ENCODE data around the gene PFN2. TPM values are rescaled to one million over a fixed set of nuclear protein-coding genes. Genes with fewer than 3 reads are reported as not detected.
A peak's percentile ranks its signal among the peaks of the same experiment; 100 is the strongest.

The PFN2 gene, protein sequence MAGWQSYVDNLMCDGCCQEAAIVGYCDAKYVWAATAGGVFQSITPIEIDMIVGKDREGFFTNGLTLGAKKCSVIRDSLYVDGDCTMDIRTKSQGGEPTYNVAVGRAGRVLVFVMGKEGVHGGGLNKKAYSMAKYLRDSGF
- 2.2 TPM for polyA plus RNA-seq (2013)

DNA sequence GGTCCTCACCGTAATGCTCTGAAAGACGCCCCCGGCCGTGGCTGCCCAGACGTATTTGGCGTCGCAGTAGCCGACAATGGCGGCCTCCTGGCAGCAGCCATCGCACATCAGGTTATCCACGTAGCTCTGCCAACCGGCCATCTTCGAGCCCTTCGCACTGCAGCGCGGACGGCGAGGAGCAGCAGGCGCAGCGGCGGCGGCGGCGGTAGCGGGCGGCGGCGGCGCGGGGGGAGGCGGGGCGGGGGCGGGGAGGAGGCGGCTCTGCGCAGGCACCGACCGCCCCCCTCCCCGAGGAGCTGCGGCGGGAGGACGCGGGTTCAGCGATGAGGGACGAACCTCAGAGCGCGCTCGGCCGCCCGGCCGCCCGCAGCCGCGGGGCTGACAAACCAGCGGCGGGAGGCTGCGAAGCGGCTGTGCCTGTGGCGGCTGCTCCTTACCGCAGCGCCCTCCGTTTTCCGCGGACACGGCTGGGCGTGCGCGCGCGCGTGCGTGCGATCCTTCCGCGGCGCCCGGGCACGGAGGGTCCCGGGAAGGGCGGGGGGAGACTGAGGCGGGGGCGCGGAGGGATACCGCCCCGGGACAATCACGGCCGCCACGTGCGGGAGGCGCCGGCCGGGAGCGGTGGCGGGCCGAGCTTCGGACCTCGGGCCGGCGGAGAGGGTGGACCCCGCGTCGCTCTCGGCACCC, at the start of gene PFN2:
TSS of gene PFN2 (minus strand) at position 180 of the 687 bp plus-strand sequence. CDS start at position 141, 39 bp downstream.
- Histone ChIP-seq H3K36me3 (ENCODE audit: control insufficient read depth in 4 of 4, insufficient read depth in 4 of 4, low read length in 3 of 4) (no peaks in the 10 kb centered on the region), H3K27ac (ENCODE audit: insufficient read depth in 1 of 2, low read depth in 1 of 2, low read length in 2 of 2, poor library complexity in 1 of 2, severe bottlenecking in 2 of 2) (no peak within 1 kb of the TSS), H3K27me3 (replicated peaks in 2 of 5; ENCODE audit: control insufficient read depth in 4 of 5, insufficient read depth in 5 of 5, low read length in 4 of 5) (peaks cover 5 to 46% (median 12%) of the 10 kb centered on the region in 5 experiments), H3K4me3 (ENCODE audit: control insufficient read depth in 1 of 7, extremely low read depth in 1 of 7, insufficient read depth in 4 of 7, low read depth in 2 of 7, low read length in 6 of 7) (peak within 1 kb of the TSS; percentile 52 to 82 (median 70)), H3K9me3 (ENCODE audit: control extremely low read depth in 1 of 5, control insufficient read depth in 4 of 5, insufficient read depth in 2 of 5, low read depth in 1 of 5, low read length in 4 of 5) (no peaks in the 10 kb centered on the region), H3K4me1 (ENCODE audit: control extremely low read depth in 1 of 4, control insufficient read depth in 4 of 4, insufficient read depth in 4 of 4, low read length in 3 of 4) (peaks cover 4 to 25% (median 13%) of the 10 kb centered on the region in 4 experiments)
- ChIA-PET POLR2A (no interaction called here), CTCF (no interaction called here)
- under 1% methylated on average over 57 of the region's 102 CpGs for WGBS (ENCODE audit: insufficient coverage)
- peak; percentile 43 to 72 (median 62) for DNase-seq

DNA sequence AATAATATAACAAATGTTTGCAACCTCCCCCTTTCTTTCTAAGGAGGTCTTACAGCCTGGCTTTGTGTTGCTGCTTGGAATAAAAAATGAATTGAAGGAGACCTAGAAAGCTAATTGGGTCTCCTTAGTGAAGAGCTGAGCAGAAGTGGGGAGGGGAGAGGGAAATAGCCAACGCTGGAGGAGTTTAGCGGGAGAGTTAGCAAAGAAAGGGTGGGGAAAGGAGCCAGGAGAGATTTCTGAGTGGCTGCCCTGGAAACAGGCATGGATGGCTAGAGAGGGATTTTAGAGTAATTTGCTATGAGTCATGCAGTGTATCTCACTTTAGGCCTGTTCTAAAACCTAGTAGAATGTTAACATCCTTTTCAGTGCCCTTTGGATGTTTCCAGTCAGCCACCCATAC, 45.2 kb upstream of the PFN2 start:
- Histone ChIP-seq H3K36me3 (ENCODE audit: control insufficient read depth in 4 of 4, insufficient read depth in 4 of 4, low read length in 3 of 4) (no peaks in the 10 kb centered on the region), H3K27me3 (replicated peaks in 2 of 5; ENCODE audit: control insufficient read depth in 4 of 5, insufficient read depth in 5 of 5, low read length in 4 of 5) (no peaks in the 10 kb centered on the region), H3K4me1 (ENCODE audit: control extremely low read depth in 1 of 4, control insufficient read depth in 4 of 4, insufficient read depth in 4 of 4, low read length in 3 of 4) (no peaks in the 10 kb centered on the region), H3K9me3 (ENCODE audit: control extremely low read depth in 1 of 5, control insufficient read depth in 4 of 5, insufficient read depth in 2 of 5, low read depth in 1 of 5, low read length in 4 of 5) (no peaks in the 10 kb centered on the region), H3K4me3 (ENCODE audit: control insufficient read depth in 1 of 7, extremely low read depth in 1 of 7, insufficient read depth in 4 of 7, low read depth in 2 of 7, low read length in 6 of 7) (no peak overlapping the region), H3K27ac (ENCODE audit: insufficient read depth in 1 of 2, low read depth in 1 of 2, low read length in 2 of 2, poor library complexity in 1 of 2, severe bottlenecking in 2 of 2) (no peak overlapping the region)
- ChIA-PET CTCF (no interaction called here), POLR2A (no interaction called here)
- no peak for DNase-seq
- WGBS (ENCODE audit: insufficient coverage) = 100% methylated on average over 2 of the region's 2 CpGs

DNA sequence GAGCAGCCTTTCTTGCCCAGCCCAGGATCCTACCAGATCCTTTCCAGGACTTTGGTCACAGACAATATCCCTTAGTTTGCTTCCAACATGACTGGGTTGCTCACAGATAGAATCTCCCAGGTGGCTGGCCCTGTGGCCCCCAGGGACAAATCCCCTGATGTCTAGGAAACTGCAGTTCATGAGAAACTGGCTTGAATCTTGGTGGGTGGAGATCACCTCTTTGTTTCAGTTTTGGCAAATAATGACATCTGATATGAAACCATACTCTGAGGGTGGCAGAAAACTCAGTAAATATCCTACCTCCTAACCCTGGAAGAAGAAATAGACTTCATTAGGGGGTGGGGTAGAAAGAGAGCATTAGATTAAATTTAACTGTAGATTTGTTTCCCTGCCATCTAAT, 44.1 kb upstream of the PFN2 start:
- H3K4me3 ChIP-seq (ENCODE audit: control insufficient read depth in 1 of 7, extremely low read depth in 1 of 7, insufficient read depth in 4 of 7, low read depth in 2 of 7, low read length in 6 of 7) = no peak overlapping the region
- no peaks in the 10 kb centered on the region for H3K9me3 ChIP-seq (ENCODE audit: control extremely low read depth in 1 of 5, control insufficient read depth in 4 of 5, insufficient read depth in 2 of 5, low read depth in 1 of 5, low read length in 4 of 5)
- no peak overlapping the region for H3K27ac ChIP-seq (ENCODE audit: insufficient read depth in 1 of 2, low read depth in 1 of 2, low read length in 2 of 2, poor library complexity in 1 of 2, severe bottlenecking in 2 of 2)
- H3K36me3 ChIP-seq (ENCODE audit: control insufficient read depth in 4 of 4, insufficient read depth in 4 of 4, low read length in 3 of 4) = no peaks in the 10 kb centered on the region
- no peaks in the 10 kb centered on the region for H3K4me1 ChIP-seq (ENCODE audit: control extremely low read depth in 1 of 4, control insufficient read depth in 4 of 4, insufficient read depth in 4 of 4, low read length in 3 of 4)
- POLR2A ChIA-PET = no interaction called here
- DNase-seq = no peak
- CTCF ChIA-PET = no interaction called here
- H3K27me3 ChIP-seq (replicated peaks in 2 of 5; ENCODE audit: control insufficient read depth in 4 of 5, insufficient read depth in 5 of 5, low read length in 4 of 5) = no peaks in the 10 kb centered on the region

DNA sequence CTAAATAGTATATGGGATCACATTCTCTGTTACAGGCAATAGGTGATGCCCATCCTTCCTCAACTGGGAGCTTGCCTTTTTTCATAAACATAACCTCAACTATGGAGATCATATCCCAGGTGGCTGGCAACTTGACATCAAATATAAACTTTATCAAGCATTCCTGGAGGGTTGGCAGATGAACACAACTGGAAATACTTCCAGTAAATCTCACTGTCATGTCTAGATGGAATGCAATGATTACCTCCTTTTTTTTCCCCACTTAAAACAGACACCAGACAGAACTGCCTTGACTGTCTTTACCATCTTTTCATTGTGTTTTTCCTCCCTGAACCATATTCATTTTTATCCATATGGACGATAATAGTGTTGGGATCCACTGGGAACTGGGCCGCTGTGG, 43.1 kb upstream of the PFN2 start:
- Histone ChIP-seq H3K27ac (ENCODE audit: insufficient read depth in 1 of 2, low read depth in 1 of 2, low read length in 2 of 2, poor library complexity in 1 of 2, severe bottlenecking in 2 of 2) (no peak overlapping the region), H3K36me3 (ENCODE audit: control insufficient read depth in 4 of 4, insufficient read depth in 4 of 4, low read length in 3 of 4) (no peaks in the 10 kb centered on the region), H3K9me3 (ENCODE audit: control extremely low read depth in 1 of 5, control insufficient read depth in 4 of 5, insufficient read depth in 2 of 5, low read depth in 1 of 5, low read length in 4 of 5) (no peaks in the 10 kb centered on the region), H3K4me1 (ENCODE audit: control extremely low read depth in 1 of 4, control insufficient read depth in 4 of 4, insufficient read depth in 4 of 4, low read length in 3 of 4) (no peaks in the 10 kb centered on the region), H3K27me3 (replicated peaks in 2 of 5; ENCODE audit: control insufficient read depth in 4 of 5, insufficient read depth in 5 of 5, low read length in 4 of 5) (no peaks in the 10 kb centered on the region), H3K4me3 (ENCODE audit: control insufficient read depth in 1 of 7, extremely low read depth in 1 of 7, insufficient read depth in 4 of 7, low read depth in 2 of 7, low read length in 6 of 7) (no peak overlapping the region)
- DNase-seq = no peak
- WGBS (ENCODE audit: insufficient coverage) = 100% methylated on average over 2 of the region's 2 CpGs
- POLR2A ChIA-PET = no interaction called here
- CTCF ChIA-PET = no interaction called here

DNA sequence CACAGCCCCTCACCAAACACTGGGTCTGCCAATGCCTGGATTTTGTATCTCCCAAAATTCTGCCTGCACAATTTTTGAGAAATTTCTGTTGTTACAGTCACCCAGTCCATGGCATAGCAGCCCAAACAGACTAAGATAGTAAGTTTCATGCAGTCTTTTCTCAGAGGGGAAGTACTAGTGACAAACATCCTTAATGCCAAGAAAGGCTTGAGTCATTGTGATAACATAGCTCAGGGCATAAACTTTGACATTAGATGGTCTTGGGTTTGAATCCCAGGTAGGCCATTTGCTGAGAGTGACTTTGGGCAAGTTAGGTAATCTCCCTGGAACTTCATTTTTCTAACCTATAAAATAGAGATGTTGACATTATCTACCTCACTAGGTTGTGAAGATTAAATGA, 36.1 kb upstream of the PFN2 start:
- CTCF ChIA-PET = interaction anchor here (1.3 kb wide), 2 partner anchors 10 to 16 kb away, joined by 3 read pairs; no protein-coding TSS in a partner anchor
- Histone ChIP-seq H3K27ac (ENCODE audit: insufficient read depth in 1 of 2, low read depth in 1 of 2, low read length in 2 of 2, poor library complexity in 1 of 2, severe bottlenecking in 2 of 2) (no peak overlapping the region), H3K4me3 (ENCODE audit: control insufficient read depth in 1 of 7, extremely low read depth in 1 of 7, insufficient read depth in 4 of 7, low read depth in 2 of 7, low read length in 6 of 7) (no peak overlapping the region), H3K27me3 (replicated peaks in 2 of 5; ENCODE audit: control insufficient read depth in 4 of 5, insufficient read depth in 5 of 5, low read length in 4 of 5) (no peaks in the 10 kb centered on the region), H3K9me3 (ENCODE audit: control extremely low read depth in 1 of 5, control insufficient read depth in 4 of 5, insufficient read depth in 2 of 5, low read depth in 1 of 5, low read length in 4 of 5) (no peaks in the 10 kb centered on the region), H3K36me3 (ENCODE audit: control insufficient read depth in 4 of 4, insufficient read depth in 4 of 4, low read length in 3 of 4) (no peaks in the 10 kb centered on the region), H3K4me1 (ENCODE audit: control extremely low read depth in 1 of 4, control insufficient read depth in 4 of 4, insufficient read depth in 4 of 4, low read length in 3 of 4) (peaks cover 0 to 10% (median 3%) of the 10 kb centered on the region in 4 experiments)
- POLR2A ChIA-PET = interaction anchor here (0.5 kb wide), 1 partner anchor 516 kb away, joined by 4 read pairs; no protein-coding TSS in a partner anchor
- DNase-seq = peak in 2 of 3 donors; percentile 14 to 21

DNA sequence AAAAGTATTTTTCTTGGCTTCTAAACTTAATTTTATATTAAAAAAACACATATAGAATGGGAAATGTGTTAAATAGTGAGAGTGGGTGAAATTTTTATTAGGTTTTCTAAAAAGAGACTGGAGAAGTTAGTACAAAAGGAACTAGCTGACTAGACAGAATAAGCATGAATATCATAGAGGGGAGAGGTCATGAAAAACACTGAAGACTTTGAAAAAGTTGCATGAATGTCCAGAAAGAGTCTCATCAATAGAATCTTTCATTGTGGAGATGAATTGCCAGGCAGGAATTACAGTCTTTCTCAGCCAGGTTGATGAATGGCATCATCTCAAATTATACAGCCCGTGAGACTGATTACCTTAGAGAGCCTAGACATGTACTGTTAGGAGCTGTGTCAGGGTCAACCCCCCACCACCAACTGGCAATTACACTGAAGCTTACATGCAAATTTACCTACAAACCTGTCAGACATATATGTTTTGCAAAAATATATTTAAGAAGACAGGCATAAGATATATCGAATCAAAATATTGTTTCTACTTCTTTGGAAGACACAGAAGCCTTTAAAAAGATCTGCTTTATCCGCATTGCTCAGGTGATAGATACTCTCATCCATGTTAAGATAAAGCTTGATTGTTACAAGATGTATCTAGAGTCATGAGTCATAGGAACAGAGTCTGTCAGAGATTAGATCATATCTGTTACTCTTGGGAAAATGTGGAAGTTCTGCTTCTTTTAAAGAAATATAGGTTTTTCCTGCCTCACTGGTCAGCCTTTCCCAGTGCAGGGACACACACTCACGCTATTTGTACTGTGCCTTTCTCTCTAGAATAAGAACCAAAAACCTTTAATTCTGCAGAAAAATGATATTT, 34.8 kb upstream of the PFN2 start:
- DNase-seq = peak; percentile 13 to 27 (median 14)
- Histone ChIP-seq H3K4me1 (ENCODE audit: control extremely low read depth in 1 of 4, control insufficient read depth in 4 of 4, insufficient read depth in 4 of 4, low read length in 3 of 4) (peaks cover 0 to 10% (median 3%) of the 10 kb centered on the region in 4 experiments), H3K9me3 (ENCODE audit: control extremely low read depth in 1 of 5, control insufficient read depth in 4 of 5, insufficient read depth in 2 of 5, low read depth in 1 of 5, low read length in 4 of 5) (no peaks in the 10 kb centered on the region), H3K27me3 (replicated peaks in 2 of 5; ENCODE audit: control insufficient read depth in 4 of 5, insufficient read depth in 5 of 5, low read length in 4 of 5) (no peaks in the 10 kb centered on the region), H3K27ac (ENCODE audit: insufficient read depth in 1 of 2, low read depth in 1 of 2, low read length in 2 of 2, poor library complexity in 1 of 2, severe bottlenecking in 2 of 2) (no peak overlapping the region), H3K4me3 (ENCODE audit: control insufficient read depth in 1 of 7, extremely low read depth in 1 of 7, insufficient read depth in 4 of 7, low read depth in 2 of 7, low read length in 6 of 7) (no peak overlapping the region), H3K36me3 (ENCODE audit: control insufficient read depth in 4 of 4, insufficient read depth in 4 of 4, low read length in 3 of 4) (no peaks in the 10 kb centered on the region)
- ChIA-PET POLR2A (no interaction called here), CTCF (no interaction called here)
- WGBS (ENCODE audit: insufficient coverage) = 17% methylated on average over 1 of the region's 4 CpGs

DNA sequence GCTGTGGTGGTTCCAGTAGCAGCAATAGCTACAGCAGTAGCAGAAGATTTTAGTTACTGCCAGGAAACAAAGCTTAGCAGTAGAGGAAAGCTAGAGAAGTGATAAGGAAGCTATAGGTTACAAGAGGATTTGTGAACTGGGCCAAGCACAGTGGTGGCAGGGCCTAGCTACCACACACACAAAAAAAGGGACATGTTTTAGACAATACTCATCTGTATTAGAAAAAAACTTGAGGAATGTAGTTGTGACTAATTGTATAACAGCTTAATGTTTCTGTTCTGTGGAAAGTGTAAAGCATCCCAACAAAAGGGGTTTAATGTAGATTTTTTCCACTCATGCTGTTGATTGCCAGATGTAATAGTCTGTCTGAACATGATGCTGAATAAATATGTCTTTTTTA, 29.9 kb upstream of the PFN2 start:
- H3K4me1 ChIP-seq (ENCODE audit: control extremely low read depth in 1 of 4, control insufficient read depth in 4 of 4, insufficient read depth in 4 of 4, low read length in 3 of 4) = peaks cover 0 to 5% (median 2%) of the 10 kb centered on the region in 4 experiments
- no peaks in the 10 kb centered on the region for H3K27me3 ChIP-seq (replicated peaks in 2 of 5; ENCODE audit: control insufficient read depth in 4 of 5, insufficient read depth in 5 of 5, low read length in 4 of 5)
- H3K27ac ChIP-seq (ENCODE audit: insufficient read depth in 1 of 2, low read depth in 1 of 2, low read length in 2 of 2, poor library complexity in 1 of 2, severe bottlenecking in 2 of 2) = no peak overlapping the region
- DNase-seq = no peak
- H3K4me3 ChIP-seq (ENCODE audit: control insufficient read depth in 1 of 7, extremely low read depth in 1 of 7, insufficient read depth in 4 of 7, low read depth in 2 of 7, low read length in 6 of 7) = no peak overlapping the region
- ChIA-PET POLR2A (no interaction called here), CTCF (interaction anchor here (1.9 kb wide), 1 partner anchor 11 kb away, joined by 4 read pairs; no protein-coding TSS in a partner anchor)
- no peaks in the 10 kb centered on the region for H3K36me3 ChIP-seq (ENCODE audit: control insufficient read depth in 4 of 4, insufficient read depth in 4 of 4, low read length in 3 of 4)
- peaks cover 0 to 1% (median 0%) of the 10 kb centered on the region in 5 experiments for H3K9me3 ChIP-seq (ENCODE audit: control extremely low read depth in 1 of 5, control insufficient read depth in 4 of 5, insufficient read depth in 2 of 5, low read depth in 1 of 5, low read length in 4 of 5)
